Islet precursor cell (in vitro differentiated cells): Measurements from ENCODE around the gene ARHGEF37.
A peak's percentile ranks its signal among the peaks of the same experiment; 100 is the strongest.

Experiments used
- DNase-seq: peaks from one replicate; pipeline ENCODE4 v3.0.0-alpha.2; 2018

Gene ARHGEF37

GRCh38 chr5:149605354-149605997, 24.2 kb downstream of the ARHGEF37 start:
- DNase-seq = no peak

GRCh38 chr5:149605998-149606724, 24.9 kb downstream of the ARHGEF37 start:
- DNase-seq = peak; percentile 87

- DNase-seq = no peak
Observed at GRCh38 chr5:149608936-149609545, 27.7 kb downstream of the ARHGEF37 start.

GRCh38 chr5:149609640-149610219, 28.4 kb downstream of the ARHGEF37 start:
- DNase-seq = no peak

- no peak for DNase-seq
Observed at GRCh38 chr5:149610589-149611255, 29.4 kb downstream of the ARHGEF37 start.

- DNase-seq = no peak
Observed at GRCh38 chr5:149611326-149611725, 30.0 kb downstream of the ARHGEF37 start.

- no peak for DNase-seq
Observed at GRCh38 chr5:149614034-149614907, 33.0 kb downstream of the ARHGEF37 start.

GRCh38 chr5:149615976-149616375, 34.7 kb downstream of the ARHGEF37 start:
- DNase-seq = no peak

- no peak for DNase-seq
Observed at GRCh38 chr5:149616727-149617285, 35.5 kb downstream of the ARHGEF37 start.

GRCh38 chr5:149617760-149618306, 36.5 kb downstream of the ARHGEF37 start:
- no peak for DNase-seq

- peak; percentile 95 for DNase-seq
Observed at GRCh38 chr5:149618581-149619248, 37.4 kb downstream of the ARHGEF37 start.

- no peak for DNase-seq
Observed at GRCh38 chr5:149621415-149622098, 40.3 kb downstream of the ARHGEF37 start.

- no peak for DNase-seq
Observed at GRCh38 chr5:149622466-149622865, 41.2 kb downstream of the ARHGEF37 start.

- no peak for DNase-seq
Observed at GRCh38 chr5:149623473-149623872, 42.2 kb downstream of the ARHGEF37 start.

GRCh38 chr5:149627070-149627469, 45.8 kb downstream of the ARHGEF37 start:
- DNase-seq = no peak

GRCh38 chr5:149628221-149628620, 46.9 kb downstream of the ARHGEF37 start:
- no peak for DNase-seq

GRCh38 chr5:149628846-149629388, 47.6 kb downstream of the ARHGEF37 start:
- DNase-seq = no peak

GRCh38 chr5:149629421-149629820, 48.1 kb downstream of the ARHGEF37 start:
- DNase-seq = no peak

- no peak for DNase-seq
Observed at GRCh38 chr5:149630337-149630736, 49.0 kb downstream of the ARHGEF37 start.

GRCh38 chr5:149631506-149631905, 50.2 kb downstream of the ARHGEF37 start:
- DNase-seq = no peak
